PC-9 (cell line): ENCODE measurements around the gene PSMB3. TPM values are rescaled to one million over a fixed set of nuclear protein-coding genes. Genes with fewer than 3 reads are reported as not detected.
A peak's percentile ranks its signal among the peaks of the same experiment; 100 is the strongest.

Experiments used
- BruUV-seq: library from RNA; stranded (reverse); fragments of 400-500 nt; replicated peaks from 2 replicates; lab custom pipeline; 2021; lab: Mats Ljungman, UMichigan
- CTCF ChIA-PET: fragments of 300-600 bp; sonication (Branson Sonifier 250); formaldehyde crosslinking; loops from one replicate; lab custom pipeline; 2022; ENCODE audit warnings: antibody characterized with exemption; lab: Charles Lee
- POLR2A ChIA-PET: fragments of 300-600 bp; sonication (Branson Sonifier 250); formaldehyde crosslinking; loops from one replicate; lab custom pipeline; 2022; ENCODE audit warnings: antibody characterized with exemption; ENCODE audit not compliant: unreplicated experiment; lab: Charles Lee
- DNase-seq, 2 experiments: peaks; one replicate each; pipeline versions ENCODE4 v3.0.0 to v3.0.0-alpha.2; 2015 to 2022; ENCODE audit warnings: mixed read lengths in 1 of 2
- H2AFZ ChIP-seq: fragments of 200-600 bp; sonication (generic); 2 replicates; pipeline ENCODE4 v1.8.1; 2017; ENCODE audit warnings: antibody characterized with exemption
- H3F3A ChIP-seq: fragments of 200-600 bp; sonication (generic); 2 replicates; pipeline ENCODE4 v1.8.1; 2017; ENCODE audit warnings: antibody characterized with exemption, mild to moderate bottlenecking, low read depth; ENCODE audit not compliant: insufficient read depth
- H3K27ac ChIP-seq: fragments of 200-600 bp; sonication (generic); 2 replicates; pipeline ENCODE4 v1.6.1; 2016; ENCODE audit warnings: mixed run types
- H3K27me3 ChIP-seq: fragments of 200-600 bp; sonication (generic); 2 replicates; pipeline ENCODE4 v1.6.1; 2016; ENCODE audit warnings: low read depth, mixed run types; ENCODE audit not compliant: insufficient read depth
- H3K36me3 ChIP-seq: fragments of 200-600 bp; sonication (generic); 2 replicates; pipeline ENCODE4 v1.6.1; 2016; ENCODE audit warnings: low read depth, mixed run types
- H3K4me1 ChIP-seq: fragments of 200-600 bp; sonication (generic); replicated peaks from 2 replicates; pipeline ENCODE4 v1.6.1; 2016; ENCODE audit warnings: mixed run types; ENCODE audit not compliant: insufficient read depth
- H3K4me2 ChIP-seq: fragments of 200-600 bp; sonication (generic); 2 replicates; pipeline ENCODE4 v1.6.1; 2017; ENCODE audit warnings: mixed run types
- H3K4me3 ChIP-seq: fragments of 200-600 bp; sonication (generic); 2 replicates; pipeline ENCODE4 v1.6.1; 2016; ENCODE audit warnings: mixed run types
- H3K79me2 ChIP-seq: fragments of 200-600 bp; sonication (generic); 2 replicates; pipeline ENCODE4 v1.6.1; 2017; ENCODE audit warnings: low read depth, mixed run types
- H3K9me2 ChIP-seq: fragments of 200-600 bp; sonication (generic); 2 replicates; pipeline ENCODE4 v1.8.1; 2017; ENCODE audit warnings: mild to moderate bottlenecking; ENCODE audit not compliant: insufficient read depth
- H3K9me3 ChIP-seq: fragments of 200-600 bp; sonication (generic); 2 replicates; pipeline ENCODE4 v1.8.1; 2016; ENCODE audit warnings: low read depth; ENCODE audit not compliant: insufficient read depth
- H4K20me1 ChIP-seq: fragments of 200-600 bp; sonication (generic); 2 replicates; pipeline ENCODE4 v1.8.1; 2017; ENCODE audit not compliant: insufficient read depth
- CTCF ChIP-seq: fragments of 200-600 bp; sonication (generic); conservative IDR thresholded peaks from 2 replicates; pipeline ENCODE4 v1.6.1; 2017; ENCODE audit warnings: mixed run types, antibody characterized with exemption, mild to moderate bottlenecking, moderate library complexity
- EZH2 ChIP-seq: fragments of 200-600 bp; sonication (generic); IDR thresholded peaks from 2 replicates; pipeline ENCODE4 v1.8.0; 2017; ENCODE audit warnings: antibody characterized with exemption, low read depth
- intact Hi-C: fragments of 100-400 bp; cut with micrococcal nuclease; formaldehyde crosslinking; loops from one replicate; pipeline ENCODE4 v1.10.0; 2022; ENCODE audit not compliant: unreplicated experiment
- total RNA-seq: library from RNA; stranded (reverse); gene quantifications from 2 replicates; pipeline ENCODE4 v1.2.3, GENCODE V29; 2021

The PSMB3 gene
- total RNA-seq, 1 experiment from 2014 or later, result 262 TPM

DNA sequence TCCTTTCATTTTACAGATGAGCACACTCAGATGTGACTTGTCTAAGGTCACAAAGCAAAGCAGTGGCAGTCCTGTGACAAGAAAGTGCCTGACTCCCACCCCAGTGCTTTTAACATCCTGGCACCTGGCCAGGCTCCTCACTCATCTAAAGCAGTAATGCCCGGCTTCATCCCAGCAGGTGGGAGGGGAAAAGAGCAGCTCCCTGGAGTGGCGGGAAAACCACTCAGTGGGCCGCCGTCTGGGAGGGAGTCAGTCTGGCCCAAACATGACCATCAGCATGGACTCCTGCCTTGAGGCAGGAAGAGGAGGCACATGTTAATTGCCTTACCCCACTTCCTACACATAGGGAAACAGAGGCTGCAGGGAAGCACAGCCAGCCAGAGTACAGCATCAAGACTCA is 7.0 kb upstream of the PSMB3 start:
- H4K20me1 ChIP-seq, result peaks cover 52% of the 10 kb centered on the region
- H3K27ac ChIP-seq, result no peak overlapping the region
- no peaks in the 10 kb centered on the region for H3K36me3 ChIP-seq
- ChIA-PET POLR2A (no interaction called here), CTCF (interaction anchor here (0.6 kb wide), 1 partner anchor 421 kb away, joined by 6 read pairs; no protein-coding TSS in a partner anchor)
- peak overlapping the region; percentile 86; the same call in 1 of the 2 replicates for H3K4me2 ChIP-seq
- H3F3A ChIP-seq, result peaks cover 31% of the 10 kb centered on the region
- no peaks in the 10 kb centered on the region for H3K27me3 ChIP-seq
- intact Hi-C loops, result no loop called here
- no peak overlapping the region for H3K4me3 ChIP-seq
- H3K9me2 ChIP-seq, result no peaks in the 10 kb centered on the region
- TF ChIP-seq EZH2 (no peak), CTCF (no peak)
- H3K4me1 ChIP-seq, result peaks cover 27% of the 10 kb centered on the region
- DNase-seq, result no peak
- no peak overlapping the region for H2AFZ ChIP-seq
- no TSS peak for BruUV-seq
- H3K9me3 ChIP-seq, result no peaks in the 10 kb centered on the region
- peaks cover 85% of the 10 kb centered on the region for H3K79me2 ChIP-seq

DNA sequence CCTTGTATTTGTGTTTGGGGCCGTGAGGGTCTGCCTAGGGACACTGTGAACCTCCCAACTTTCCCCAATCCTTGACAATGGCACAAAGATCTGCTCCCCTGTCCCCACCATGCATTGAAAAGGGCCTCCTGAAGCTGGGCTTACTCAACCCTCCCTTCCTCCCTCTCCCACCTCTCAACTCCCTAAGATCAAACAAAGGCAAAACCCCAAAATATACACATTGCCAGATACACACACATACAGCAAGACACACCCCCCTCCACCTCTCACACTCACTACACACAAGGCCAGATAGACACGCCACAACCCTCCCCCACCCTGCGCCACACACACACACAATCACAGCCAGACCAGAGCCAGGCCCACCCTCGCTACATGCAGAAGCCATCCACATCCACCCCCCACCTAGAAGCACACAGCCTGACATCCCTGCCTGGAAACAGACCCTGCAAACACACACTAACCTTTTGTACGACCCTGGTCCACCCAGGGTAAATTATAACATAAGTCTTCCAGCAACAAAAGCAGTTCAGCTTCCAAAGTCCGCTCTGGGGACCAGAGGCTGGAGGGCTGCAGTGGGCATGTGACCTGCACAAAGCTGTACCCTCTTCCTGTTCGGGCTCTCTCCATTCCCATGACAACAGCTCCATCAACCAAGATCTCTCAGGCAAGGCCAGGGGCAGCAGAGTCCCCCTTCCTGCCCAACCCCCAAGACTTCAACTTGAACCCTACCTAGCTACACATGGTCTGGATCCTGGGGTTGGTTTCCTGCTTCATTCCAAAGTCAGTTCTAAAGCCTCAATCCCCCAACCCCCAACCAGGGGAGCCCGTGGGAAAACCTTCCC is 6.3 kb upstream of the PSMB3 start:
- POLR2A ChIA-PET, result no interaction called here
- Histone ChIP-seq H3F3A (peaks cover 36% of the 10 kb centered on the region), H3K79me2 (peaks cover 89% of the 10 kb centered on the region), H3K27ac (no peak overlapping the region), H3K4me2 (peak overlapping the region; percentile 86), H3K27me3 (no peaks in the 10 kb centered on the region), H4K20me1 (peaks cover 45% of the 10 kb centered on the region), H3K36me3 (no peaks in the 10 kb centered on the region), H3K4me1 (peaks cover 27% of the 10 kb centered on the region), H3K4me3 (peak overlapping the region; percentile 98), H3K9me3 (no peaks in the 10 kb centered on the region), H2AFZ (no peak overlapping the region), H3K9me2 (no peaks in the 10 kb centered on the region)
- no peak for DNase-seq
- CTCF ChIA-PET, result interaction anchor here (0.7 kb wide), 1 partner anchor 61 kb away, joined by 3 read pairs; no protein-coding TSS in a partner anchor
- intact Hi-C loops, result no loop called here
- BruUV-seq, result TSS peak; percentile 4
- TF ChIP-seq CTCF (no peak), EZH2 (no peak)

DNA sequence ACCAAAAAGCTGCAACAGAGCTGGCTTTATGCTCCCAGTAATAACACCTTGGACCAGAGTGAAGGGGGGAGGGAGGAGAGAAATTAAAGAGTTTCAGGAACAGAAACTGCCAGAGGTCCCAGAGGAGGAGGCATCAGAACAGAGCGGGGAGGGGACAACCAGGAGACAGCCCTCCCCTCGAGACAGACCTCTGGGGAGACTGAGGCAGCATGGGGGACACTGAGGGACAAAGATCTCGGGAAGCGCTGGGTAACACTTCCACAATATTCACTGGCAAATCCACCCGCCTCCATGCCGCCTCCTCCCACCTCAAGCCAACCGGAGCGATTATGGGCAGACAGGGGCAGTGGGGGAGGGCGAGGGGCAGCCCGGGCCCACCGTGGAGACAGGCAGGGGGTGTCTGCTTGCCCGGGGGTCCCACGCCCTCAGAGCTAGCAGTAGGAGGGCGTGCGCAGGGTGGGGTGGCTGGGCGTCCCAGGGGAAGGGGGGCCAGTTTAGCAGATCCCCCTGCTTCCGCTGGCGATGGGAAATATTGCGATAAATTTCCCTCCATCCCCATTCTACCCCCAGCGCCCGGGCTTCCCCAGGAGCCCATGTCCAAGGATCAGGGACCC is 5.6 kb upstream of the PSMB3 start:
- ChIA-PET POLR2A (no interaction called here), CTCF (interaction anchor here (0.7 kb wide), 1 partner anchor 62 kb away, joined by 3 read pairs; no protein-coding TSS in a partner anchor)
- no peak for TF ChIP-seq EZH2
- TF ChIP-seq CTCF, result no peak
- Histone ChIP-seq H3K27me3 (no peaks in the 10 kb centered on the region), H3F3A (peaks cover 37% of the 10 kb centered on the region), H3K4me2 (peak overlapping the region; percentile 86), H2AFZ (no peak overlapping the region; the same call in 1 of the 2 replicates), H3K9me2 (no peaks in the 10 kb centered on the region), H3K79me2 (peaks cover 84% of the 10 kb centered on the region), H4K20me1 (peaks cover 38% of the 10 kb centered on the region), H3K36me3 (no peaks in the 10 kb centered on the region), H3K4me1 (peaks cover 27% of the 10 kb centered on the region), H3K27ac (no peak overlapping the region), H3K4me3 (peak overlapping the region; percentile 98), H3K9me3 (no peaks in the 10 kb centered on the region)
- intact Hi-C loops, result no loop called here
- BruUV-seq, result no TSS peak
- DNase-seq, result no peak
